SU-DHL-6 (cell line): ENCODE data around the gene ZNF382.

Source experiments
- EZH2phosphoT487 ChIP-seq: fragments of 200-600 bp; sonication (generic), shearing (Covaris generic); conservative IDR thresholded peaks from 2 replicates; pipeline ENCODE4 v1.6.1; 2018; ENCODE audit warnings: mild to moderate bottlenecking, antibody characterized with exemption, low read length, moderate library complexity, mixed read lengths
- TF ChIP-seq, protein P1 (sequence below): fragments of 200-600 bp; sonication (generic); IDR thresholded peaks from one replicate; pipeline ENCODE4 v1.5.1; 2017; ENCODE audit warnings: antibody characterized with exemption, mild to moderate bottlenecking, low read length, moderate library complexity; ENCODE audit not compliant: insufficient read depth, poor library complexity, severe bottlenecking

GRCh38 chr19:36668646-36669045 lies 63.5 kb downstream of the ZNF382 start:
- TF ChIP-seq, protein P1, sequence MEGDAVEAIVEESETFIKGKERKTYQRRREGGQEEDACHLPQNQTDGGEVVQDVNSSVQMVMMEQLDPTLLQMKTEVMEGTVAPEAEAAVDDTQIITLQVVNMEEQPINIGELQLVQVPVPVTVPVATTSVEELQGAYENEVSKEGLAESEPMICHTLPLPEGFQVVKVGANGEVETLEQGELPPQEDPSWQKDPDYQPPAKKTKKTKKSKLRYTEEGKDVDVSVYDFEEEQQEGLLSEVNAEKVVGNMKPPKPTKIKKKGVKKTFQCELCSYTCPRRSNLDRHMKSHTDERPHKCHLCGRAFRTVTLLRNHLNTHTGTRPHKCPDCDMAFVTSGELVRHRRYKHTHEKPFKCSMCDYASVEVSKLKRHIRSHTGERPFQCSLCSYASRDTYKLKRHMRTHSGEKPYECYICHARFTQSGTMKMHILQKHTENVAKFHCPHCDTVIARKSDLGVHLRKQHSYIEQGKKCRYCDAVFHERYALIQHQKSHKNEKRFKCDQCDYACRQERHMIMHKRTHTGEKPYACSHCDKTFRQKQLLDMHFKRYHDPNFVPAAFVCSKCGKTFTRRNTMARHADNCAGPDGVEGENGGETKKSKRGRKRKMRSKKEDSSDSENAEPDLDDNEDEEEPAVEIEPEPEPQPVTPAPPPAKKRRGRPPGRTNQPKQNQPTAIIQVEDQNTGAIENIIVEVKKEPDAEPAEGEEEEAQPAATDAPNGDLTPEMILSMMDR = no peak
- no peak for TF ChIP-seq EZH2phosphoT487
